GM12878 (cell line): Measurements from ENCODE around the gene DLG4. TPM values are rescaled to one million over a fixed set of nuclear protein-coding genes. Genes with fewer than 3 reads are reported as not detected.

Experiments used
- ASH2L ChIP-seq: fragments of 300-600, 200-600 bp; sonication (generic); IDR thresholded peaks from 2 replicates; pipeline ENCODE4 v1.6.1; 2017; ENCODE audit warnings: low read depth, mild to moderate bottlenecking, borderline replicate concordance
- ATF7 ChIP-seq: fragments of 450-650 bp; IDR thresholded peaks from 2 replicates; pipeline ENCODE4 v1.6.1; 2016; ENCODE audit warnings: low read depth, mild to moderate bottlenecking
- DPF2 ChIP-seq: fragments of 450-650 bp; IDR thresholded peaks from 2 replicates; pipeline ENCODE4 v1.6.1; 2017; ENCODE audit warnings: mild to moderate bottlenecking
- IKZF2 ChIP-seq, 2 experiments: fragments of 450-650 bp; IDR thresholded peaks; 2 replicates each; pipeline ENCODE4 v1.6.1; 2017; ENCODE audit warnings: mild to moderate bottlenecking in 2 of 2, moderate library complexity in 2 of 2
- MEF2A ChIP-seq: IDR thresholded peaks from 2 replicates; pipeline ENCODE4 v1.6.1; 2011; ENCODE audit warnings: low read depth, mild to moderate bottlenecking, low read length, moderate library complexity; ENCODE audit not compliant: insufficient read depth
- RFX5 ChIP-seq: IDR thresholded peaks from 2 replicates; pipeline ENCODE4 v1.6.1; 2011; ENCODE audit warnings: low read depth, low read length, improper control_type of control experiment
- TAF1 ChIP-seq: IDR thresholded peaks from 2 replicates; pipeline ENCODE4 v1.6.1; 2011; ENCODE audit warnings: mild to moderate bottlenecking, low read depth, low read length, borderline replicate concordance
- TCF3 ChIP-seq: IDR thresholded peaks from 2 replicates; pipeline ENCODE4 v1.6.1; 2012; ENCODE audit warnings: low read depth, mild to moderate bottlenecking, low read length, borderline replicate concordance; ENCODE audit not compliant: insufficient read depth
- WRNIP1 ChIP-seq: IDR thresholded peaks from 2 replicates; pipeline ENCODE4 v1.6.1; 2011; ENCODE audit warnings: low read depth, low read length, improper control_type of control experiment, borderline replicate concordance
- ZNF207 ChIP-seq: fragments of 450-650 bp; IDR thresholded peaks from 2 replicates; pipeline ENCODE4 v1.6.1; 2014; ENCODE audit warnings: antibody characterized with exemption, mild to moderate bottlenecking, borderline replicate concordance
- polyA plus RNA-seq, 11 experiments: library from polyadenylated mRNA; depleted of rRNA in 4 of 11; unstranded in 6 of 11; stranded (reverse) in 5 of 11; fragments of >200 nt; fragmentation: Nextera tagmentation in 4 of 11; fragmentation: Illumina TruSeq in 1 of 11; extraction: Ambion mirVana in 4 of 11; extraction: Trizol in 1 of 11; gene quantifications; 1 replicate in 1 of 11; 2 replicates in 10 of 11; pipeline versions ENCODE4 v1.2.1 to v1.2.3, GENCODE V29; 2011 to 2016; ENCODE audit warnings: inconsistent platforms in 2 of 11, missing spikeins in 2 of 11, low read depth in 1 of 11
- total RNA-seq, 4 experiments: library from RNA; depleted of rRNA in 3 of 4; stranded (reverse); fragments of >200 nt in 3 of 4; fragmentation: Illumina TruSeq in 1 of 4; extraction: Trizol in 1 of 4; gene quantifications; 2 replicates each; pipeline versions ENCODE4 v1.2.1 to v1.2.3, GENCODE V29; 2013 to 2021
- TF ChIP-seq, protein P1 (sequence below): fragments of 450-650 bp; IDR thresholded peaks from 2 replicates; pipeline ENCODE4 v1.6.1; 2016; ENCODE audit warnings: mild to moderate bottlenecking, moderate library complexity, borderline replicate concordance
- TF ChIP-seq, protein P2 (sequence below), 3 experiments: IDR thresholded peaks in 2 of 3; conservative IDR thresholded peaks in 1 of 3; 2 replicates each; pipeline ENCODE4 v1.5.1; 2011; ENCODE audit warnings: low read depth in 3 of 3, low read length in 3 of 3, mild to moderate bottlenecking in 3 of 3, control low read depth in 2 of 3, moderate library complexity in 2 of 3, inconsistent platforms in 1 of 3, mixed read lengths in 1 of 3; ENCODE audit not compliant: control insufficient read depth in 2 of 3, insufficient read depth in 1 of 3; ENCODE audit errors: extremely low read depth in 1 of 3
- TF ChIP-seq, protein P3 (sequence below): fragments of 450-650 bp; IDR thresholded peaks from 2 replicates; pipeline ENCODE4 v1.6.1; 2017; ENCODE audit warnings: mild to moderate bottlenecking, moderate library complexity
- TF ChIP-seq, protein P4 (sequence below): IDR thresholded peaks from 2 replicates; pipeline ENCODE4 v1.6.1; 2012; ENCODE audit warnings: low read length, inconsistent platforms
- TF ChIP-seq, protein P5 (sequence below): fragments of 450-650 bp; formaldehyde crosslinking; IDR thresholded peaks from 2 replicates; pipeline ENCODE4 v1.4.0; 2020; ENCODE audit warnings: mild to moderate bottlenecking, moderate library complexity

The DLG4 gene
- total and polyA plus RNA-seq, 10 of the 15 experiments (the other 5 are each of a cell fraction or from before 2014, with no cell fraction given), result 0.07 to 4.1 (median 1.3) TPM

DNA sequence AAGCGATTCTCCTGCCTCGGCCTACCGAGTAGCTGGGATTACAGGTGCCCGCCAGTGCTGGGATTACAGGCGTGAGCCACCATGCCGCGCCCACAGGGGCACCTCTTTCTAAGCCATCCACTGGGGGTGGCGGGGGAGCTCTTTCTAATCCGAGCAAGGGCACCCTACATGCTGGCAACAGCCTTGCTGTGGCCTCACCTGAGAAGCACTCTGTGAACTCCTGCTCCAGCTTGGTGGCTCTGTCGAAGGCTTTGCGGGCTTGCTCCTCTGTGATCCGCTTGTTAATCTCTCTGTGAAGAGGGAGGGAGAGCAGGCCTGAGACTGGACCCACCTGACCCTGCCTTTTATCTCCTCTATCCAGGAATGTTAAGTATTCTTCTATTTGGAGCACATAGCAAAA is 28.6 kb downstream of the DLG4 start (continued):
- TF ChIP-seq DPF2 (no peak), WRNIP1 (no peak), TCF3 (no peak), IKZF2 (IDR thresholded peaks at IDR 0.05) (no peak), RFX5 (no peak), ZNF207 (no peak), TAF1 (no peak), ASH2L (no peak), MEF2A (no peak), ATF7 (no peak)
- TF ChIP-seq, protein P1, sequence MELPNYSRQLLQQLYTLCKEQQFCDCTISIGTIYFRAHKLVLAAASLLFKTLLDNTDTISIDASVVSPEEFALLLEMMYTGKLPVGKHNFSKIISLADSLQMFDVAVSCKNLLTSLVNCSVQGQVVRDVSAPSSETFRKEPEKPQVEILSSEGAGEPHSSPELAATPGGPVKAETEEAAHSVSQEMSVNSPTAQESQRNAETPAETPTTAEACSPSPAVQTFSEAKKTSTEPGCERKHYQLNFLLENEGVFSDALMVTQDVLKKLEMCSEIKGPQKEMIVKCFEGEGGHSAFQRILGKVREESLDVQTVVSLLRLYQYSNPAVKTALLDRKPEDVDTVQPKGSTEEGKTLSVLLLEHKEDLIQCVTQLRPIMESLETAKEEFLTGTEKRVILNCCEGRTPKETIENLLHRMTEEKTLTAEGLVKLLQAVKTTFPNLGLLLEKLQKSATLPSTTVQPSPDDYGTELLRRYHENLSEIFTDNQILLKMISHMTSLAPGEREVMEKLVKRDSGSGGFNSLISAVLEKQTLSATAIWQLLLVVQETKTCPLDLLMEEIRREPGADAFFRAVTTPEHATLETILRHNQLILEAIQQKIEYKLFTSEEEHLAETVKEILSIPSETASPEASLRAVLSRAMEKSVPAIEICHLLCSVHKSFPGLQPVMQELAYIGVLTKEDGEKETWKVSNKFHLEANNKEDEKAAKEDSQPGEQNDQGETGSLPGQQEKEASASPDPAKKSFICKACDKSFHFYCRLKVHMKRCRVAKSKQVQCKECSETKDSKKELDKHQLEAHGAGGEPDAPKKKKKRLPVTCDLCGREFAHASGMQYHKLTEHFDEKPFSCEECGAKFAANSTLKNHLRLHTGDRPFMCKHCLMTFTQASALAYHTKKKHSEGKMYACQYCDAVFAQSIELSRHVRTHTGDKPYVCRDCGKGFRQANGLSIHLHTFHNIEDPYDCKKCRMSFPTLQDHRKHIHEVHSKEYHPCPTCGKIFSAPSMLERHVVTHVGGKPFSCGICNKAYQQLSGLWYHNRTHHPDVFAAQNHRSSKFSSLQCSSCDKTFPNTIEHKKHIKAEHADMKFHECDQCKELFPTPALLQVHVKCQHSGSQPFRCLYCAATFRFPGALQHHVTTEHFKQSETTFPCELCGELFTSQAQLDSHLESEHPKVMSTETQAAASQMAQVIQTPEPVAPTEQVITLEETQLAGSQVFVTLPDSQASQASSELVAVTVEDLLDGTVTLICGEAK, result no peak
- TF ChIP-seq, protein P2, sequence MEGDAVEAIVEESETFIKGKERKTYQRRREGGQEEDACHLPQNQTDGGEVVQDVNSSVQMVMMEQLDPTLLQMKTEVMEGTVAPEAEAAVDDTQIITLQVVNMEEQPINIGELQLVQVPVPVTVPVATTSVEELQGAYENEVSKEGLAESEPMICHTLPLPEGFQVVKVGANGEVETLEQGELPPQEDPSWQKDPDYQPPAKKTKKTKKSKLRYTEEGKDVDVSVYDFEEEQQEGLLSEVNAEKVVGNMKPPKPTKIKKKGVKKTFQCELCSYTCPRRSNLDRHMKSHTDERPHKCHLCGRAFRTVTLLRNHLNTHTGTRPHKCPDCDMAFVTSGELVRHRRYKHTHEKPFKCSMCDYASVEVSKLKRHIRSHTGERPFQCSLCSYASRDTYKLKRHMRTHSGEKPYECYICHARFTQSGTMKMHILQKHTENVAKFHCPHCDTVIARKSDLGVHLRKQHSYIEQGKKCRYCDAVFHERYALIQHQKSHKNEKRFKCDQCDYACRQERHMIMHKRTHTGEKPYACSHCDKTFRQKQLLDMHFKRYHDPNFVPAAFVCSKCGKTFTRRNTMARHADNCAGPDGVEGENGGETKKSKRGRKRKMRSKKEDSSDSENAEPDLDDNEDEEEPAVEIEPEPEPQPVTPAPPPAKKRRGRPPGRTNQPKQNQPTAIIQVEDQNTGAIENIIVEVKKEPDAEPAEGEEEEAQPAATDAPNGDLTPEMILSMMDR (IDR thresholded peaks at IDR 0.05 in 2 of 3, conservative IDR thresholded peaks at IDR 0.05 in 1 of 3; ENCODE audit: control insufficient read depth in 2 of 3, extremely low read depth in 1 of 3, insufficient read depth in 1 of 3, low read depth in 3 of 3, low read length in 3 of 3), result no peak
- TF ChIP-seq, protein P3, sequence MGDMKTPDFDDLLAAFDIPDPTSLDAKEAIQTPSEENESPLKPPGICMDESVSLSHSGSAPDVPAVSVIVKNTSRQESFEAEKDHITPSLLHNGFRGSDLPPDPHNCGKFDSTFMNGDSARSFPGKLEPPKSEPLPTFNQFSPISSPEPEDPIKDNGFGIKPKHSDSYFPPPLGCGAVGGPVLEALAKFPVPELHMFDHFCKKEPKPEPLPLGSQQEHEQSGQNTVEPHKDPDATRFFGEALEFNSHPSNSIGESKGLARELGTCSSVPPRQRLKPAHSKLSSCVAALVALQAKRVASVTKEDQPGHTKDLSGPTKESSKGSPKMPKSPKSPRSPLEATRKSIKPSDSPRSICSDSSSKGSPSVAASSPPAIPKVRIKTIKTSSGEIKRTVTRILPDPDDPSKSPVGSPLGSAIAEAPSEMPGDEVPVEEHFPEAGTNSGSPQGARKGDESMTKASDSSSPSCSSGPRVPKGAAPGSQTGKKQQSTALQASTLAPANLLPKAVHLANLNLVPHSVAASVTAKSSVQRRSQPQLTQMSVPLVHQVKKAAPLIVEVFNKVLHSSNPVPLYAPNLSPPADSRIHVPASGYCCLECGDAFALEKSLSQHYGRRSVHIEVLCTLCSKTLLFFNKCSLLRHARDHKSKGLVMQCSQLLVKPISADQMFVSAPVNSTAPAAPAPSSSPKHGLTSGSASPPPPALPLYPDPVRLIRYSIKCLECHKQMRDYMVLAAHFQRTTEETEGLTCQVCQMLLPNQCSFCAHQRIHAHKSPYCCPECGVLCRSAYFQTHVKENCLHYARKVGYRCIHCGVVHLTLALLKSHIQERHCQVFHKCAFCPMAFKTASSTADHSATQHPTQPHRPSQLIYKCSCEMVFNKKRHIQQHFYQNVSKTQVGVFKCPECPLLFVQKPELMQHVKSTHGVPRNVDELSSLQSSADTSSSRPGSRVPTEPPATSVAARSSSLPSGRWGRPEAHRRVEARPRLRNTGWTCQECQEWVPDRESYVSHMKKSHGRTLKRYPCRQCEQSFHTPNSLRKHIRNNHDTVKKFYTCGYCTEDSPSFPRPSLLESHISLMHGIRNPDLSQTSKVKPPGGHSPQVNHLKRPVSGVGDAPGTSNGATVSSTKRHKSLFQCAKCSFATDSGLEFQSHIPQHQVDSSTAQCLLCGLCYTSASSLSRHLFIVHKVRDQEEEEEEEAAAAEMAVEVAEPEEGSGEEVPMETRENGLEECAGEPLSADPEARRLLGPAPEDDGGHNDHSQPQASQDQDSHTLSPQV, result no peak
- TF ChIP-seq, protein P4, sequence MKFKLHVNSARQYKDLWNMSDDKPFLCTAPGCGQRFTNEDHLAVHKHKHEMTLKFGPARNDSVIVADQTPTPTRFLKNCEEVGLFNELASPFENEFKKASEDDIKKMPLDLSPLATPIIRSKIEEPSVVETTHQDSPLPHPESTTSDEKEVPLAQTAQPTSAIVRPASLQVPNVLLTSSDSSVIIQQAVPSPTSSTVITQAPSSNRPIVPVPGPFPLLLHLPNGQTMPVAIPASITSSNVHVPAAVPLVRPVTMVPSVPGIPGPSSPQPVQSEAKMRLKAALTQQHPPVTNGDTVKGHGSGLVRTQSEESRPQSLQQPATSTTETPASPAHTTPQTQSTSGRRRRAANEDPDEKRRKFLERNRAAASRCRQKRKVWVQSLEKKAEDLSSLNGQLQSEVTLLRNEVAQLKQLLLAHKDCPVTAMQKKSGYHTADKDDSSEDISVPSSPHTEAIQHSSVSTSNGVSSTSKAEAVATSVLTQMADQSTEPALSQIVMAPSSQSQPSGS, result no peak
- TF ChIP-seq, protein P5, sequence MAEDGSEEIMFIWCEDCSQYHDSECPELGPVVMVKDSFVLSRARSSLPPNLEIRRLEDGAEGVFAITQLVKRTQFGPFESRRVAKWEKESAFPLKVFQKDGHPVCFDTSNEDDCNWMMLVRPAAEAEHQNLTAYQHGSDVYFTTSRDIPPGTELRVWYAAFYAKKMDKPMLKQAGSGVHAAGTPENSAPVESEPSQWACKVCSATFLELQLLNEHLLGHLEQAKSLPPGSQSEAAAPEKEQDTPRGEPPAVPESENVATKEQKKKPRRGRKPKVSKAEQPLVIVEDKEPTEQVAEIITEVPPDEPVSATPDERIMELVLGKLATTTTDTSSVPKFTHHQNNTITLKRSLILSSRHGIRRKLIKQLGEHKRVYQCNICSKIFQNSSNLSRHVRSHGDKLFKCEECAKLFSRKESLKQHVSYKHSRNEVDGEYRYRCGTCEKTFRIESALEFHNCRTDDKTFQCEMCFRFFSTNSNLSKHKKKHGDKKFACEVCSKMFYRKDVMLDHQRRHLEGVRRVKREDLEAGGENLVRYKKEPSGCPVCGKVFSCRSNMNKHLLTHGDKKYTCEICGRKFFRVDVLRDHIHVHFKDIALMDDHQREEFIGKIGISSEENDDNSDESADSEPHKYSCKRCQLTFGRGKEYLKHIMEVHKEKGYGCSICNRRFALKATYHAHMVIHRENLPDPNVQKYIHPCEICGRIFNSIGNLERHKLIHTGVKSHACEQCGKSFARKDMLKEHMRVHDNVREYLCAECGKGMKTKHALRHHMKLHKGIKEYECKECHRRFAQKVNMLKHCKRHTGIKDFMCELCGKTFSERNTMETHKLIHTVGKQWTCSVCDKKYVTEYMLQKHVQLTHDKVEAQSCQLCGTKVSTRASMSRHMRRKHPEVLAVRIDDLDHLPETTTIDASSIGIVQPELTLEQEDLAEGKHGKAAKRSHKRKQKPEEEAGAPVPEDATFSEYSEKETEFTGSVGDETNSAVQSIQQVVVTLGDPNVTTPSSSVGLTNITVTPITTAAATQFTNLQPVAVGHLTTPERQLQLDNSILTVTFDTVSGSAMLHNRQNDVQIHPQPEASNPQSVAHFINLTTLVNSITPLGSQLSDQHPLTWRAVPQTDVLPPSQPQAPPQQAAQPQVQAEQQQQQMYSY (CRISPR knock-in tag), result no peak
